Renal pelvis (tissue), 4 donors: Measurements from ENCODE around the gene CELF4. TPM values are rescaled to one million over a fixed set of nuclear protein-coding genes. Genes with fewer than 3 reads are reported as not detected.
A peak's percentile ranks its signal among the peaks of the same experiment; 100 is the strongest.

Experiments used
- DNase-seq: peaks from one replicate; pipeline ENCODE4 v3.0.0-alpha.2; 2013
- polyA plus RNA-seq, 3 donors: library from polyadenylated mRNA; unstranded; fragments of 120-200 nt; gene quantifications; one replicate each; pipeline ENCODE4 v1.2.1, GENCODE V29; 2013; ENCODE audit not compliant: insufficient read length in 3 of 3

The CELF4 gene
- polyA plus RNA-seq, 3 donors: 2.2 to 3.8 (median 3.7) TPM

- DNase-seq: no peak
Measured at GRCh38 chr18:37495354-37495753, 70.2 kb downstream of the CELF4 start.

GRCh38 chr18:37494406-37494805, 71.2 kb downstream of the CELF4 start:
- no peak for DNase-seq

GRCh38 chr18:37493352-37493935, 72.2 kb downstream of the CELF4 start:
- DNase-seq: no peak

- no peak for DNase-seq
Measured at GRCh38 chr18:37492952-37493351, 72.6 kb downstream of the CELF4 start.

- no peak for DNase-seq
Measured at GRCh38 chr18:37491526-37491925, 74.1 kb downstream of the CELF4 start.

- DNase-seq: no peak
Measured at GRCh38 chr18:37489998-37490397, 75.6 kb downstream of the CELF4 start.

- no peak for DNase-seq
Measured at GRCh38 chr18:37489011-37489410, 76.6 kb downstream of the CELF4 start.

- no peak for DNase-seq
Measured at GRCh38 chr18:37487400-37487867, 78.2 kb downstream of the CELF4 start.

- DNase-seq: no peak
Measured at GRCh38 chr18:37486848-37487247, 78.8 kb downstream of the CELF4 start.

- no peak for DNase-seq
Measured at GRCh38 chr18:37484983-37485834, 80.4 kb downstream of the CELF4 start.

- DNase-seq: no peak
Measured at GRCh38 chr18:37483984-37484819, 81.4 kb downstream of the CELF4 start.

GRCh38 chr18:37483221-37483971, 82.2 kb downstream of the CELF4 start:
- peak; percentile 78 for DNase-seq

GRCh38 chr18:37482433-37482832, 83.2 kb downstream of the CELF4 start:
- no peak for DNase-seq

GRCh38 chr18:37482002-37482401, 83.6 kb downstream of the CELF4 start:
- DNase-seq: no peak

GRCh38 chr18:37481491-37481890, 84.1 kb downstream of the CELF4 start:
- no peak for DNase-seq

GRCh38 chr18:37481072-37481471, 84.5 kb downstream of the CELF4 start:
- DNase-seq: no peak

GRCh38 chr18:37476611-37477295, 88.8 kb downstream of the CELF4 start:
- DNase-seq: no peak

GRCh38 chr18:37476182-37476581, 89.4 kb downstream of the CELF4 start:
- DNase-seq: no peak

- DNase-seq: no peak
Measured at GRCh38 chr18:37473195-37473840, 92.3 kb downstream of the CELF4 start.

GRCh38 chr18:37471637-37472036, 94.0 kb downstream of the CELF4 start:
- no peak for DNase-seq

GRCh38 chr18:37470986-37471385, 94.6 kb downstream of the CELF4 start:
- DNase-seq: no peak
